Gastroesophageal sphincter (tissue), 3 donors: Measurements from ENCODE around the gene OMP.

ENCODE experiments used
- CTCF ChIP-seq, 4 experiments: fragments of 200-600 bp in 2 of 4; fragments of 450-650 bp in 2 of 4; sonication (generic) in 1 of 4; IDR thresholded peaks; one replicate each; pipeline ENCODE4 v1.5.1; 2017 to 2019; ENCODE audit warnings: antibody characterized with exemption in 4 of 4, mild to moderate bottlenecking in 2 of 4, moderate library complexity in 2 of 4
- EP300 ChIP-seq: sonication (generic); formaldehyde crosslinking; IDR thresholded peaks from one replicate; pipeline ENCODE4 v1.6.1; 2017; ENCODE audit warnings: antibody characterized with exemption, mild to moderate bottlenecking
- POLR2AphosphoS5 ChIP-seq: sonication (generic); formaldehyde crosslinking; IDR thresholded peaks from one replicate; pipeline ENCODE4 v1.6.1; 2017; ENCODE audit warnings: antibody characterized with exemption

GRCh38 chr11:77101043-77101537, 1.6 kb upstream of the OMP start:
- TF ChIP-seq CTCF (IDR thresholded peaks at IDR 0.05) (no peak), EP300 (no peak), POLR2AphosphoS5 (no peak)
